B cell (primary cell): ENCODE results near the gene DSCAML1. TPM values are rescaled to one million over a fixed set of nuclear protein-coding genes. Genes with fewer than 3 reads are reported as not detected.

Source experiments
- ATAC-seq: fragments of 200-7000 bp; cut with Tn5 transposase; one replicate; pipeline ENCODE4 v1.10.0; 2021; ENCODE audit warnings: low read depth, mild to moderate bottlenecking, moderate number of reproducible peaks, moderate library complexity
- CTCF ChIA-PET: fragments of 350-600 bp; sonication (Branson Sonifier 250); formaldehyde crosslinking; loops from one replicate; lab custom pipeline; 2021; ENCODE audit warnings: antibody characterized with exemption, inconsistent platforms; lab: Charles Lee
- POLR2A ChIA-PET: fragments of 350-600 bp; sonication (Branson Sonifier 250); formaldehyde crosslinking; loops from one replicate; lab custom pipeline; 2021; ENCODE audit warnings: antibody characterized with exemption; lab: Charles Lee
- DNase-seq: peaks from one replicate; pipeline ENCODE4 v3.0.0; 2013
- H2AFZ ChIP-seq: 2 replicates; pipeline ENCODE4 v1.6.1; 2012; ENCODE audit warnings: mild to moderate bottlenecking, low read depth, low read length; ENCODE audit not compliant: insufficient read depth, poor library complexity, severe bottlenecking
- H3K27ac ChIP-seq, 2 donors: 1 replicate in 1 of 2; 2 replicates in 1 of 2; pipeline ENCODE4 v1.5.1; 2012 to 2013; ENCODE audit warnings: low read length in 2 of 2, mild to moderate bottlenecking in 2 of 2, moderate library complexity in 1 of 2
- H3K27me3 ChIP-seq, 4 experiments: fragments of 200-600 bp in 1 of 4; sonication (generic) in 1 of 4; replicated peaks in 1 of 4; 1 replicate in 2 of 4; 2 replicates in 2 of 4; pipeline versions ENCODE4 v1.6.1 to v1.7.0; 2013 to 2016; ENCODE audit warnings: low read length in 3 of 4, mild to moderate bottlenecking in 2 of 4, mixed read lengths in 1 of 4, moderate library complexity in 1 of 4; ENCODE audit not compliant: insufficient read depth in 4 of 4, control insufficient read depth in 3 of 4; ENCODE audit errors: control extremely low read depth in 1 of 4
- H3K36me3 ChIP-seq, 2 experiments: replicated peaks in 1 of 2; 1 replicate in 1 of 2; 2 replicates in 1 of 2; pipeline versions ENCODE4 v1.6.1 to v1.7.1; 2013; ENCODE audit warnings: low read length in 1 of 2; ENCODE audit not compliant: insufficient read depth in 2 of 2, control insufficient read depth in 1 of 2; ENCODE audit errors: control extremely low read depth in 1 of 2, extremely low read depth in 1 of 2
- H3K4me1 ChIP-seq, 2 donors: fragments of 200-600 bp in 1 of 2; sonication (generic) in 1 of 2; 1 replicate in 1 of 2; 2 replicates in 1 of 2; pipeline versions ENCODE4 v1.5.1 to v1.6.1; 2013 to 2017; ENCODE audit warnings: low read length in 2 of 2; ENCODE audit not compliant: control insufficient read depth in 2 of 2, insufficient read depth in 2 of 2
- H3K4me2 ChIP-seq: replicated peaks from 2 replicates; pipeline ENCODE3; 2012; ENCODE audit warnings: mild to moderate bottlenecking, low read depth, low read length; ENCODE audit not compliant: poor library complexity, severe bottlenecking
- H3K4me3 ChIP-seq, 5 experiments: fragments of 200-600 bp in 1 of 5; sonication (generic) in 1 of 5; 1 replicate in 3 of 5; 2 replicates in 2 of 5; pipeline versions ENCODE4 v1.5.1 to v1.7.0; 2011 to 2016; ENCODE audit warnings: low read length in 4 of 5, mild to moderate bottlenecking in 4 of 5, low read depth in 2 of 5, control low read depth in 1 of 5, moderate library complexity in 1 of 5; ENCODE audit not compliant: insufficient read depth in 1 of 5; ENCODE audit errors: control extremely low read depth in 1 of 5, extremely low read depth in 1 of 5
- H3K79me2 ChIP-seq: fragments of 200-600 bp; sonication (generic); one replicate; pipeline ENCODE4 v1.6.0; 2016; ENCODE audit warnings: low read length; ENCODE audit not compliant: control insufficient read depth, insufficient read depth
- H3K9ac ChIP-seq: fragments of 200-600 bp; sonication (generic); 2 replicates; pipeline ENCODE4 v1.6.1; 2017; ENCODE audit warnings: mild to moderate bottlenecking, low read length, moderate library complexity
- H3K9me3 ChIP-seq, 3 donors: one replicate each; pipeline versions ENCODE4 v1.6.1 to v1.7.1; 2013; ENCODE audit warnings: low read length in 2 of 3; ENCODE audit not compliant: control insufficient read depth in 2 of 3, insufficient read depth in 1 of 3; ENCODE audit errors: control extremely low read depth in 1 of 3
- H4K20me1 ChIP-seq: 2 replicates; pipeline ENCODE4 v1.6.0; 2012; ENCODE audit warnings: mild to moderate bottlenecking, low read length; ENCODE audit not compliant: insufficient read depth, control insufficient read depth, poor library complexity, severe bottlenecking
- H3K27ac Mint-ChIP-seq: one replicate; pipeline ENCODE4 v1.8.0; 2021; ENCODE audit warnings: mixed read lengths
- H3K27me3 Mint-ChIP-seq: one replicate; pipeline ENCODE4 v1.8.0; 2021; ENCODE audit warnings: mixed read lengths
- H3K4me1 Mint-ChIP-seq: one replicate; pipeline ENCODE4 v1.8.0; 2021; ENCODE audit warnings: mixed read lengths
- H3K4me3 Mint-ChIP-seq: one replicate; pipeline ENCODE4 v1.8.0; 2021; ENCODE audit warnings: mixed read lengths
- H3K9me3 Mint-ChIP-seq: one replicate; pipeline ENCODE4 v1.8.0; 2022; ENCODE audit warnings: mixed read lengths; ENCODE audit not compliant: insufficient read depth
- CTCF ChIP-seq: fragments of 200-600 bp; IDR thresholded peaks from one replicate; pipeline ENCODE4 v1.8.0; 2022; ENCODE audit warnings: antibody characterized with exemption, mild to moderate bottlenecking
- EZH2 ChIP-seq: IDR thresholded peaks from 2 replicates; pipeline ENCODE4 v1.6.1; 2012; ENCODE audit warnings: borderline replicate concordance, low read depth, mild to moderate bottlenecking, moderate library complexity, low read length; ENCODE audit not compliant: insufficient read depth, poor library complexity, severe bottlenecking
- WGBS: methylation state at CpG from one replicate; pipeline ENCODE4 v1.1.5; 2013; ENCODE audit warnings: missing lambda C conversion rate; ENCODE audit not compliant: insufficient coverage; 5-methylcytosine and 5-hydroxymethylcytosine counted together
- intact Hi-C: fragments of 100-400 bp; cut with micrococcal nuclease; formaldehyde crosslinking; loops from one replicate; pipeline ENCODE4 v1.10.0; 2022
- polyA plus RNA-seq: library from polyadenylated mRNA; depleted of rRNA; stranded (reverse); fragments of >200 nt; gene quantifications from 2 replicates; pipeline ENCODE4 v1.2.3, GENCODE V29; 2012
- total RNA-seq, 2 donors: library from RNA; stranded (reverse); fragments of 120-200 nt in 1 of 2; gene quantifications; 1 replicate in 1 of 2; 2 replicates in 1 of 2; pipeline versions ENCODE4 v1.2.3 to v1.2.4, GENCODE V29; 2013 to 2022

The DSCAML1 gene
- total and polyA plus RNA-seq, 2 donors (not counting 1 experiment from before 2014, with no cell fraction given): 1.2 to 6.2 TPM

- Histone ChIP-seq H3K9ac (no peak overlapping the region), H3K27ac (no peak overlapping the region), H3K9me3 (no peaks in the 10 kb centered on the region), H4K20me1 (no peaks in the 10 kb centered on the region), H2AFZ (no peak overlapping the region), H3K79me2 (no peaks in the 10 kb centered on the region), H3K4me3 (no peak overlapping the region), H3K4me2 (no peak overlapping the region), H3K36me3 (no peaks in the 10 kb centered on the region), H3K27me3 (peaks cover 0 to 2% (median under 1%) of the 10 kb centered on the region in 4 experiments), H3K4me1 (no peaks in the 10 kb centered on the region)
- ChIA-PET CTCF (no interaction called here), POLR2A (no interaction called here)
- 100% methylated on average over 1 of the region's 4 CpGs for WGBS
- ATAC-seq (no peak), DNase-seq (no peak)
- Mint-ChIP-seq H3K27me3 (peaks cover 25% of the 10 kb centered on the region), H3K9me3 (no peaks in the 10 kb centered on the region), H3K4me3 (no peak overlapping the region), H3K27ac (no peak overlapping the region), H3K4me1 (no peaks in the 10 kb centered on the region)
- intact Hi-C loops: no loop called here
- TF ChIP-seq EZH2 (no peak), CTCF (no peak)
These were observed 128.0 kb downstream of the DSCAML1 start for GRCh38 chr11:117669062-117669461.

GRCh38 chr11:117668321-117668751, 128.7 kb downstream of the DSCAML1 start:
- ChIA-PET CTCF (no interaction called here), POLR2A (no interaction called here)
- H3K27ac ChIP-seq: no peak overlapping the region
- no peaks in the 10 kb centered on the region for H3K36me3 ChIP-seq
- H3K27me3 Mint-ChIP-seq: peaks cover 29% of the 10 kb centered on the region
- 84% methylated on average over 5 of the region's 6 CpGs for WGBS
- no peak overlapping the region for H3K9ac ChIP-seq
- H4K20me1 ChIP-seq: no peaks in the 10 kb centered on the region
- H3K4me3 Mint-ChIP-seq: no peak overlapping the region
- H2AFZ ChIP-seq: no peak overlapping the region
- no peaks in the 10 kb centered on the region for H3K9me3 Mint-ChIP-seq
- no peak for TF ChIP-seq CTCF
- TF ChIP-seq EZH2: no peak
- no peaks in the 10 kb centered on the region for H3K4me1 ChIP-seq
- H3K4me2 ChIP-seq: no peak overlapping the region
- ATAC-seq: no peak
- no peak for DNase-seq
- no peaks in the 10 kb centered on the region for H3K4me1 Mint-ChIP-seq
- peaks cover 0 to 7% (median 2%) of the 10 kb centered on the region in 4 experiments for H3K27me3 ChIP-seq
- intact Hi-C loops: no loop called here
- no peaks in the 10 kb centered on the region for H3K79me2 ChIP-seq
- H3K9me3 ChIP-seq: no peaks in the 10 kb centered on the region
- no peak overlapping the region for H3K4me3 ChIP-seq
- no peak overlapping the region for H3K27ac Mint-ChIP-seq
